Left lung (tissue), 10 donors: Measurements from ENCODE around the gene ZNF516. TPM values are rescaled to one million over a fixed set of nuclear protein-coding genes. Genes with fewer than 3 reads are reported as not detected.

Experiments used
- ATAC-seq: fragments of 200-7000 bp; cut with Tn5 transposase; one replicate; pipeline ENCODE4 v1.9.1; 2020; ENCODE audit warnings: moderate library complexity
- DNase-seq, 4 donors: peaks; one replicate each; pipeline ENCODE4 v3.0.0-alpha.2; 2013 to 2020
- H3K27ac ChIP-seq, 2 donors: fragments of 200-600 bp; sonication (generic) in 1 of 2; one replicate each; pipeline versions ENCODE4 v1.5.0 to v1.8.0; 2020 to 2021
- H3K27me3 ChIP-seq, 2 donors: fragments of 200-600 bp; sonication (generic) in 1 of 2; one replicate each; pipeline versions ENCODE4 v1.5.0 to v1.8.0; 2020 to 2021
- H3K36me3 ChIP-seq, 2 donors: fragments of 200-600 bp; sonication (generic) in 1 of 2; one replicate each; pipeline versions ENCODE4 v1.5.0 to v1.8.0; 2020 to 2021
- H3K4me1 ChIP-seq, 2 donors: fragments of 200-600 bp; one replicate each; pipeline ENCODE4 v1.8.0; 2021
- H3K4me3 ChIP-seq, 2 donors: fragments of 200-600 bp; sonication (generic) in 1 of 2; one replicate each; pipeline versions ENCODE4 v1.5.0 to v1.8.0; 2020 to 2021; ENCODE audit warnings: mild to moderate bottlenecking in 1 of 2
- H3K9me3 ChIP-seq, 2 donors: fragments of 200-600 bp; sonication (generic) in 1 of 2; one replicate each; pipeline versions ENCODE4 v1.5.0 to v1.8.0; 2020 to 2021
- intact Hi-C, 2 donors: fragments of 100-400 bp; cut with DNase I; formaldehyde crosslinking; loops; one replicate each; pipeline versions ENCODE4 v1.11.2 to v1.14.2; 2022
- polyA plus RNA-seq, 6 donors: library from polyadenylated mRNA; unstranded; fragments of 120-200 nt; gene quantifications; one replicate each; pipeline ENCODE4 v1.2.1, GENCODE V29; 2013; ENCODE audit not compliant: insufficient read length in 6 of 6
- total RNA-seq, 2 donors: library from RNA; stranded (reverse); fragmentation: NEBNext Ultra II Directional; extraction: Animal tissue kit (Norgen Biotek cat#: 25700); gene quantifications; one replicate each; pipeline ENCODE4 v1.2.1, GENCODE V29; 2021
- TF ChIP-seq, protein P1 (sequence below), 2 donors: fragments of 200-600 bp; sonication (generic) in 1 of 2; IDR thresholded peaks; one replicate each; pipeline versions ENCODE4 v1.5.0 to v1.8.0; 2021; ENCODE audit warnings: antibody characterized with exemption in 2 of 2
- donor health status: DM: no; HTN: yes; CAD: no.
- donor health status: DM: no; HTN: no; CAD: no.

The ZNF516 gene
- total and polyA plus RNA-seq, 8 donors: 33.9 to 51.2 (median 46.8) TPM

DNA sequence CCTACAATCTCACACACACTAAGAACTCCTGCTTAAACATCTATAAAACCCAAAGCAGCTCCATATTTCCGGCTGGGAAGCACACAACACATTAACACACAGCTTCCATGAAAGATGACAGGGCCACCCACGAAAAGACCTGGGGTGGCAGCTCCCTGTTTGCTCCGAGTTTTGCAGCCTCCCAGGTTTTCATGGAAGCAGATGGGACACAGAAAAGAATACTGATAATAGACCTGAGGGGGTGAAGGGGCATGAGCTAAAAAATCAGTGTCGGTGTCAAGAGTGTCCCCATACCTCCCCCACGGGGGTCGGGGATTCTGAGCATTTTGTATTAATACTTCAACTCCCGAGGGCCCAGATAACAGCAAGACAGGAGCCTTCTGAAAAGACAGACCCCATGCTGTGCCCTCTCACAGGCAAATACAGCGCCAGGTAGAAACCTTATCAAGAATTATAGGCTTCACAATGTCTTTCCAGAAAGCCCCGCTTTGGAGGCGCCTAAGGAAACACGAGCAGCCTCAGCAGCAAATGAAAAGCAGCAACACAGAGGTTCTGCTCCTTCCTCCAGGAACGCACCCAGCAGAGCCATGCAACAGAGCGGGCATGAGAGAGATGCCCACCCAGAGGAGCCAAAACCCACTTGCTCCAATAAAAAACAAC lies 50.5 kb downstream of the ZNF516 start:
- Histone ChIP-seq H3K27me3 (no peaks in the 10 kb centered on the region), H3K9me3 (no peaks in the 10 kb centered on the region), H3K4me3 (no peak overlapping the region), H3K27ac (no peak overlapping the region), H3K4me1 (peaks cover 22 to 49% of the 10 kb centered on the region in 2 donors), H3K36me3 (peaks cover 0 to 39% of the 10 kb centered on the region in 2 donors)
- DNase-seq (no peak), ATAC-seq (no peak)
- intact Hi-C loops: no loop called here
- TF ChIP-seq, protein P1, sequence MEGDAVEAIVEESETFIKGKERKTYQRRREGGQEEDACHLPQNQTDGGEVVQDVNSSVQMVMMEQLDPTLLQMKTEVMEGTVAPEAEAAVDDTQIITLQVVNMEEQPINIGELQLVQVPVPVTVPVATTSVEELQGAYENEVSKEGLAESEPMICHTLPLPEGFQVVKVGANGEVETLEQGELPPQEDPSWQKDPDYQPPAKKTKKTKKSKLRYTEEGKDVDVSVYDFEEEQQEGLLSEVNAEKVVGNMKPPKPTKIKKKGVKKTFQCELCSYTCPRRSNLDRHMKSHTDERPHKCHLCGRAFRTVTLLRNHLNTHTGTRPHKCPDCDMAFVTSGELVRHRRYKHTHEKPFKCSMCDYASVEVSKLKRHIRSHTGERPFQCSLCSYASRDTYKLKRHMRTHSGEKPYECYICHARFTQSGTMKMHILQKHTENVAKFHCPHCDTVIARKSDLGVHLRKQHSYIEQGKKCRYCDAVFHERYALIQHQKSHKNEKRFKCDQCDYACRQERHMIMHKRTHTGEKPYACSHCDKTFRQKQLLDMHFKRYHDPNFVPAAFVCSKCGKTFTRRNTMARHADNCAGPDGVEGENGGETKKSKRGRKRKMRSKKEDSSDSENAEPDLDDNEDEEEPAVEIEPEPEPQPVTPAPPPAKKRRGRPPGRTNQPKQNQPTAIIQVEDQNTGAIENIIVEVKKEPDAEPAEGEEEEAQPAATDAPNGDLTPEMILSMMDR (IDR thresholded peaks at IDR 0.05): no peak

DNA sequence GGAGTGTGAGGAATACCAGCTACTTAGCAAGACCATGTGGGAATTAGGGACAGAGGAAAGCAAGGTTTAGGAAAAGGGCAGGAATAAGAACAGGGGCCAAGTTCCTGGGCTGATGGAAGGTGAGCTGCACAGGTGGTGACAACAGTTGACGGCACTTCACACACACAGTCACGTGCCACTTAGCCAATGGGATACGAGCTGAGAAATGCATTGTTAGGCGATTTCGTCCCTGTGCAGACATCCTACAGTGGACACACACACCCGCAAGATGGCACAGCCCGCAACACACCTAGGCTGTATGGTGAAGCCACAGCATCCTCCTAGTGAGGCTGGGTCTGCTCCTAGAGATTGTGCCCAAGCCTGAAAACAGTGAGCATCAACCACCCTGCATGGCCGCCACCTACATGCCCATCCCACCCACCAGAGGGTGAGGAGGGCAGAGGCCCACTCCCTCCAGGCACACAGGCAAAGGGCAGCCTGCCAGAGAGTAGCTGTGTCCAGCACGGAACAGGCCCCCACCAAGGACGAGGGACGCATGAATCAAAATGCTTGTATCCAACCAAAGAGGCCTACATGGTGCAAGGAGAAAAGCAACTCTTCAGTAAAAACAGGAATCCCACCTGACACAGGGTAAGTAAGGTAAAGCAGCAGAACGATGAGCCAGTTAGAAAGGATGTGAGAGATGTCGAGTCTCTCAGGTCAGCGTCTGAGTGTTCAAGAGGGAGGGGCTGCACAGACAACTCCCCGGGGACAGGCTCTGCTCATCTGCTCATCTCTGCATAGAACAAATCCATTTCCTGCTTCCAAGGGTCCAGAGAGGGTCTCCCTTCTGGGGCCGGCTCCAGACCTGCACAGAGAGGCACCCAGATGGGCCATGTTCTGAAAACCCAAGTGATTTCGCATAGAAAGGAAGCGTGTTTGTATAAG lies 51.3 kb downstream of the ZNF516 start:
- DNase-seq: no peak
- H3K4me3 ChIP-seq: no peak overlapping the region

DNA sequence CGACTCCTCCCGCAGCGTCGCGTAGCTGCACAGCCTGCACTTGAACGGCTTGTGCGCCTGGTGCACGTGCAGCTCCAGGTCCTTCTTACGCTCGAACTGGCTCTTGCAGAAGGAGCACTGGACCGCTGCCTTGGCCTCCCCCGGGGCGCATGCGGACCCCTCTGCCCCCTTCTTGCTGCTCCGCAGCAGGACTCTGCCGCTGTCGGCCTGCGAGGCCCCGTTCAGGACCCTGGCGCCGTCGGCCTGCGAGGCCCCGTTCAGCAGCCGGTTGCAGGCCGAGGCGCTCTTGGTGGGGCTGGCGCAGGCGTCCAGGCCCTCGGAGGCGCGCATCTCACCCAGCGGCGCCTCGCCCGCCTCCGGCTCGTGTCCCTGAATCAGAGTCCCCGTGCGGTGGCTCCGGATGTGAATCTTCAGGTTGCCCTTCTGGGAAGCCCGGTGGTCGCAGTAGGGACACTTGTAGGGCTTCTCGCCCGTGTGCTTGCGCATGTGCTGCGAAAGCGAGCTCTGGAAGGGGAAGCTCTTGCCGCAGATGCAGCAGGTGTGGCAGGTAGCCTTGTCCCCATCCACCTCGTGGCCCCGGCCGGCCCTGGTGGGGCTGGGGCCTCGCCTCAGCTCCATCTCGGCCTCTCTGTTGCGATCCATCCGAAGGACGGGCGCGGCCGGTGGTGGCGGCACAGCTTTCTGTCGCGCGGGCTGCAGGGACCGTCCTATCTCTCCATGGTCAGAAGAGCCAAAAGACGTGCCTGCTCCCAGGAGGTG lies 52.5 kb downstream of the ZNF516 start:
- no peaks in the 10 kb centered on the region for H3K27me3 ChIP-seq
- no peaks in the 10 kb centered on the region for H3K9me3 ChIP-seq
- TF ChIP-seq, protein P1 (IDR thresholded peaks at IDR 0.05): no peak
- H3K4me1 ChIP-seq: peaks cover 14 to 30% of the 10 kb centered on the region in 2 donors
- peaks cover 0 to 41% of the 10 kb centered on the region in 2 donors for H3K36me3 ChIP-seq
- DNase-seq (peak in 1 of 4 donors; percentile 74), ATAC-seq (no peak)
- no peak overlapping the region for H3K4me3 ChIP-seq
- H3K27ac ChIP-seq: no peak overlapping the region
- intact Hi-C loops: no loop called here

More for the DNA sequence above, 51.3 kb downstream of the ZNF516 start:
- no peaks in the 10 kb centered on the region for H3K9me3 ChIP-seq
- TF ChIP-seq, protein P1 (IDR thresholded peaks at IDR 0.05): no peak
- peaks cover 0 to 41% of the 10 kb centered on the region in 2 donors for H3K36me3 ChIP-seq
- H3K4me1 ChIP-seq: peaks cover 22 to 42% of the 10 kb centered on the region in 2 donors
- H3K27ac ChIP-seq: no peak overlapping the region
- no peaks in the 10 kb centered on the region for H3K27me3 ChIP-seq
- no peak for ATAC-seq
- intact Hi-C loops: no loop called here

DNA sequence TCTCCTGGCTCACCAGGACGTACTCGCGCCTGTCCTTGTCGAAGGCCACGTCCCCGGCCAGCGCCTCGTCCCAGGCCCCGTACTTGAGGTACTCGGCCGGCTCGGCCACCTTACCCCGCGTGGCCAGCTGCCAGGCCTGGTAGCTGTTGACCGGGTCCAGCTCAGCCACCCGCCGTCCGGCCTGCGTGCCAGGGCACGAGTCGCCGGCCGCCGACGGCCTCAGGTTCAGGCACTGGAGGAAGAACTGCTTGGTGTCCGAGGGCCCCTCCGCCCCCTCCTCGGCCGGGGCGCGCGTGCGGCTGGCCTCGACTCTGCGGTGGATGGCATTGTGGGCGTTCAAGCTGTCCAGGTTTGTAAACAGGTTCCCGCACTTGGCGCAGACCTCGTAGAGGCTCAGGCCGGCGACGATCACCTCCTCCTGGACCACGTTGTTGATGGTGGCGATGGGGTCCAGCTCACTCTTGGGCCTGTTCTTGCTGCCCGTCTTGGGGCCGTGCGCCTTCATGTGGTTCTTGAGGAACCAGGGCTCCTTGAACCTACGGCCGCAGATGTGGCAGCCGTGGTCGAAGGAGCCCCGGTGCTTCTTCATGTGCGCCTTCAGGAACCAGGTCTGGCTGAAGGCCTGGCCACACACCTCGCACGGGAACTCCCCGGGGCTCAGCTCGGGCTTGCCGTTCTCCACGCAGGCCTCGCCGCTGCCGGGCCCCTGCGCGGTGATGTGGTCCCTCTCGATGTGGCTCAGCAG lies 53.2 kb downstream of the ZNF516 start:
- no peaks in the 10 kb centered on the region for H3K9me3 ChIP-seq
- DNase-seq (peak in 1 of 4 donors; percentile 77), ATAC-seq (no peak)
- H3K27ac ChIP-seq: no peak overlapping the region
- H3K27me3 ChIP-seq: no peaks in the 10 kb centered on the region
- intact Hi-C loops: no loop called here
- H3K4me1 ChIP-seq: peaks cover 12 to 22% of the 10 kb centered on the region in 2 donors
- H3K4me3 ChIP-seq: no peak overlapping the region
- TF ChIP-seq, protein P1 (IDR thresholded peaks at IDR 0.05): no peak
- H3K36me3 ChIP-seq: peaks cover 0 to 45% of the 10 kb centered on the region in 2 donors
